Liver (tissue), 9 donors: Measurements from ENCODE around the gene TEX19. TPM values are rescaled to one million over a fixed set of nuclear protein-coding genes. Genes with fewer than 3 reads are reported as not detected.
"Not testable (repeated sequence)": the region's sequence is repeated elsewhere in the genome, so short reads cannot be mapped to it uniquely, and the experiment has no call there.

Experiments
- DNase-seq: peaks from one replicate; pipeline ENCODE4 v3.0.0-alpha.2; 2017; ENCODE audit warnings: low spot score
- H3K27ac ChIP-seq, 2 donors: one replicate each; pipeline ENCODE4 v1.7.0; 2013; ENCODE audit warnings: inconsistent platforms in 2 of 2, low read length in 2 of 2, control low read depth in 1 of 2, low read depth in 1 of 2, mild to moderate bottlenecking in 1 of 2
- H3K27me3 ChIP-seq, 4 donors: one replicate each; pipeline versions ENCODE4 v1.6.1 to v1.7.0; 2013; ENCODE audit warnings: low read length in 3 of 4, inconsistent platforms in 1 of 4, mild to moderate bottlenecking in 1 of 4, moderate library complexity in 1 of 4; ENCODE audit not compliant: control insufficient read depth in 4 of 4, insufficient read depth in 4 of 4
- H3K36me3 ChIP-seq, 4 donors: one replicate each; pipeline versions ENCODE4 v1.6.1 to v1.7.0; 2013; ENCODE audit warnings: low read length in 3 of 4, mild to moderate bottlenecking in 3 of 4, low read depth in 1 of 4, moderate library complexity in 1 of 4; ENCODE audit not compliant: control insufficient read depth in 4 of 4, insufficient read depth in 3 of 4
- H3K4me1 ChIP-seq, 4 donors: one replicate each; pipeline versions ENCODE4 v1.6.1 to v1.7.0; 2013; ENCODE audit warnings: low read length in 3 of 4, mild to moderate bottlenecking in 3 of 4, moderate library complexity in 1 of 4; ENCODE audit not compliant: control insufficient read depth in 4 of 4, insufficient read depth in 4 of 4
- H3K4me3 ChIP-seq, 3 donors: one replicate each; pipeline versions ENCODE4 v1.6.1 to v1.7.0; 2013; ENCODE audit warnings: low read length in 3 of 3, control low read depth in 1 of 3, low read depth in 1 of 3, mild to moderate bottlenecking in 1 of 3
- H3K9ac ChIP-seq, 2 donors: one replicate each; pipeline ENCODE4 v1.7.0; 2013; ENCODE audit warnings: low read length in 2 of 2, mild to moderate bottlenecking in 2 of 2, moderate library complexity in 2 of 2, control low read depth in 1 of 2, low read depth in 1 of 2
- H3K9me3 ChIP-seq, 4 donors: one replicate each; pipeline versions ENCODE4 v1.6.1 to v1.7.0; 2013; ENCODE audit warnings: low read length in 3 of 4; ENCODE audit not compliant: control insufficient read depth in 4 of 4
- ATF3 ChIP-seq: IDR thresholded peaks from 2 replicates; pipeline ENCODE4 v1.6.1; 2016; ENCODE audit warnings: antibody characterized with exemption
- FOXA1 ChIP-seq: IDR thresholded peaks from 2 replicates; pipeline ENCODE4 v1.6.1; 2016; ENCODE audit warnings: antibody characterized with exemption
- FOXA2 ChIP-seq: IDR thresholded peaks from 2 replicates; pipeline ENCODE4 v1.6.1; 2016; ENCODE audit warnings: antibody characterized with exemption
- HNF4G ChIP-seq: IDR thresholded peaks from 2 replicates; pipeline ENCODE4 v1.6.1; 2016; ENCODE audit warnings: antibody characterized with exemption
- JUND ChIP-seq, 2 donors: IDR thresholded peaks; 2 replicates each; pipeline ENCODE4 v1.6.1; 2016; ENCODE audit warnings: antibody characterized with exemption in 2 of 2
- MAX ChIP-seq: IDR thresholded peaks from 2 replicates; pipeline ENCODE4 v1.6.1; 2016; ENCODE audit warnings: antibody characterized with exemption
- NR2F2 ChIP-seq: IDR thresholded peaks from 2 replicates; pipeline ENCODE4 v1.6.1; 2016; ENCODE audit warnings: antibody characterized with exemption
- RAD21 ChIP-seq, 2 donors: IDR thresholded peaks; 2 replicates each; pipeline ENCODE4 v1.6.1; 2016; ENCODE audit warnings: antibody characterized with exemption in 2 of 2, mild to moderate bottlenecking in 2 of 2
- RXRA ChIP-seq, 2 donors: IDR thresholded peaks; 2 replicates each; pipeline ENCODE4 v1.6.1; 2017 to 2018; ENCODE audit warnings: antibody characterized with exemption in 2 of 2, mild to moderate bottlenecking in 1 of 2
- TAF1 ChIP-seq: conservative IDR thresholded peaks from 2 replicates; pipeline ENCODE4 v1.6.1; 2016; ENCODE audit warnings: antibody characterized with exemption, mild to moderate bottlenecking
- YY1 ChIP-seq: IDR thresholded peaks from 2 replicates; pipeline ENCODE4 v1.6.1; 2016; ENCODE audit warnings: antibody characterized with exemption, mild to moderate bottlenecking
- WGBS: extraction: QIAGEN DNeasy Blood & Tissue Kit; methylation state at CpG from one replicate; pipeline ENCODE4 v1.1.7; 2013; 5-methylcytosine and 5-hydroxymethylcytosine counted together
- polyA plus RNA-seq, 2 donors: library from polyadenylated mRNA; stranded (reverse) in 1 of 2; unstranded in 1 of 2; fragments of 200-250 nt in 1 of 2; fragments of >200 nt in 1 of 2; fragmentation: Nextera tagmentation in 1 of 2; extraction: Ambion mirVana in 1 of 2; gene quantifications; one replicate each; pipeline versions ENCODE4 v1.2.1 to v1.2.3, GENCODE V29; 2013 to 2015
- total RNA-seq, 2 donors: library from RNA; depleted of rRNA; stranded (reverse); fragments of >200 nt; gene quantifications; one replicate each; pipeline ENCODE4 v1.2.3, GENCODE V29; 2014
- donor health status: healthy.
- donor health status: healthy.
- donor health status: healthy.
- donor health status: healthy.
- donor health status: healthy.

Gene TEX19
- total and polyA plus RNA-seq, 4 donors: 0.14 TPM; not detected in 3

- Histone ChIP-seq H3K27ac (no peak overlapping the region), H3K4me1 (peaks cover 0 to 8% (median 5%) of the 10 kb centered on the region in 4 donors), H3K9me3 (no peaks in the 10 kb centered on the region), H3K4me3 (no peak overlapping the region), H3K27me3 (peaks cover 0 to 7% (median 3%) of the 10 kb centered on the region in 4 donors), H3K36me3 (no peaks in the 10 kb centered on the region), H3K9ac (no peak overlapping the region)
- no peak for DNase-seq
- TF ChIP-seq ATF3 (no peak), RAD21 (IDR thresholded peaks at IDR 0.05) (no peak), RXRA (IDR thresholded peaks at IDR 0.05) (no peak)
- WGBS: 83% methylated on average over 31 of the region's 31 CpGs
These were observed 19.1 kb downstream of the TEX19 start for GRCh38 chr17:82377924-82378740.

GRCh38 chr17:82378741-82379021 is 19.6 kb downstream of the TEX19 start:
- H3K36me3 ChIP-seq: no peaks in the 10 kb centered on the region
- H3K4me1 ChIP-seq: peaks cover 3 to 12% (median 8%) of the 10 kb centered on the region in 4 donors
- no peak overlapping the region for H3K4me3 ChIP-seq
- H3K27ac ChIP-seq: no peak overlapping the region
- H3K9ac ChIP-seq: no peak overlapping the region
- DNase-seq: no peak
- H3K27me3 ChIP-seq: peaks cover 0 to 7% (median 3%) of the 10 kb centered on the region in 4 donors
- TF ChIP-seq FOXA2 (no peak), ATF3 (no peak), FOXA1 (no peak), HNF4G (no peak), MAX (no peak), NR2F2 (no peak), YY1 (no peak), JUND (IDR thresholded peaks at IDR 0.05) (no peak), TAF1 (no peak), RAD21 (IDR thresholded peaks at IDR 0.05) (no peak)
- 62% methylated on average over 10 of the region's 10 CpGs for WGBS
- no peaks in the 10 kb centered on the region for H3K9me3 ChIP-seq

GRCh38 chr17:82380860-82381702 is 22.0 kb downstream of the TEX19 start:
- Histone ChIP-seq H3K27ac (no peak overlapping the region), H3K36me3 (no peaks in the 10 kb centered on the region), H3K9ac (no peak overlapping the region), H3K4me3 (no peak overlapping the region), H3K27me3 (peaks cover 0 to 5% (median 0%) of the 10 kb centered on the region in 4 donors), H3K4me1 (peaks cover 18 to 27% (median 21%) of the 10 kb centered on the region in 4 donors), H3K9me3 (no peaks in the 10 kb centered on the region)
- no peak for TF ChIP-seq ATF3
- WGBS: 60% methylated on average over 23 of the region's 23 CpGs
- no peak for DNase-seq

- H3K4me1 ChIP-seq: peaks cover 18 to 27% (median 21%) of the 10 kb centered on the region in 4 donors
- WGBS: 82% methylated on average over 10 of the region's 10 CpGs
- not testable (repeated sequence) for H3K27me3 ChIP-seq, H3K4me3 ChIP-seq, DNase-seq, H3K36me3 ChIP-seq, H3K27ac ChIP-seq, H3K9ac ChIP-seq, H3K9me3 ChIP-seq
These were observed 22.6 kb downstream of the TEX19 start for GRCh38 chr17:82381703-82382009.

- WGBS: 90% methylated on average over 21 of the region's 21 CpGs
- H3K27ac ChIP-seq, H3K9ac ChIP-seq, DNase-seq, H3K36me3 ChIP-seq, H3K27me3 ChIP-seq, H3K4me3 ChIP-seq, H3K9me3 ChIP-seq: not testable (repeated sequence)
- H3K4me1 ChIP-seq: peaks cover 18 to 27% (median 21%) of the 10 kb centered on the region in 4 donors
These were observed 23.3 kb downstream of the TEX19 start for GRCh38 chr17:82382220-82382932.
